Epithelial cell of esophagus (primary cell): ENCODE measurements around the gene PCDHGB6.
A peak's percentile ranks its signal among the peaks of the same experiment; 100 is the strongest.

Experiments
- DNase-seq: peaks from one replicate; pipeline ENCODE4 v3.0.0; 2010; ENCODE audit warnings: low read depth
- H3K4me3 ChIP-seq: 2 replicates; pipeline ENCODE4 v1.5.1; 2011; ENCODE audit warnings: mild to moderate bottlenecking, low read length, control low read depth
- TF ChIP-seq, protein P1 (sequence below): IDR thresholded peaks from 2 replicates; pipeline ENCODE4 v1.5.1; 2011; ENCODE audit warnings: low read depth, mild to moderate bottlenecking, low read length, control low read depth, inconsistent platforms; ENCODE audit not compliant: insufficient read depth; ENCODE audit errors: missing control alignments

Gene PCDHGB6

DNA sequence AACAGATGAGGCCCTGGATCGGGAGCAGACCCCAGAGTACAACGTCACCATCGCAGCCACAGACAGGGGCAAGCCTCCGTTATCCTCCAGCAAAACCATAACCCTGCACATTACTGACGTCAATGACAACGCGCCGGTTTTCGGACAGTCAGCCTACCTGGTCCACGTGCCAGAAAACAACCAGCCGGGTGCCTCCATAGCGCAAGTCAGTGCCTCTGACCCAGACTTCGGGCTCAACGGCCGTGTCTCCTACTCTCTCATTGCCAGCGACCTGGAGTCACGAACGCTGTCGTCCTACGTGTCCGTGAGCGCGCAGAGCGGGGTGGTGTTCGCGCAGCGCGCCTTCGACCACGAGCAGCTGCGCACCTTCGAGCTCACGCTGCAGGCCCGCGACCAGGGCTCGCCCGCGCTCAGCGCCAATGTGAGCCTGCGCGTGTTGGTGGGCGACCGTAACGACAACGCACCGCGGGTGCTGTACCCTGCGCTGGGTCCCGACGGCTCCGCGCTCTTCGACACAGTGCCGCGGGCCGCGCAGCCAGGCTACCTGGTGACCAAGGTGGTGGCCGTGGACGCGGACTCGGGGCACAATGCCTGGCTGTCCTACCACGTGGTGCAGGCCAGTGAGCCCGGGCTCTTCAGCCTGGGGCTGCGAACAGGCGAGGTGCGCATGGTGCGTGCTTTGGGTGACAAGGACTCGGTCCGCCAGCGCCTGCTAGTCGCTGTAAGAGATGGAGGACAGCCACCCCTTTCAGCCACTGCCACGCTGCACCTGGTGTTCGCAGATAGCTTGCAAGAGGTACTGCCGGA is 11.5 kb downstream of the PCDHGB6 start:
- TF ChIP-seq, protein P1, sequence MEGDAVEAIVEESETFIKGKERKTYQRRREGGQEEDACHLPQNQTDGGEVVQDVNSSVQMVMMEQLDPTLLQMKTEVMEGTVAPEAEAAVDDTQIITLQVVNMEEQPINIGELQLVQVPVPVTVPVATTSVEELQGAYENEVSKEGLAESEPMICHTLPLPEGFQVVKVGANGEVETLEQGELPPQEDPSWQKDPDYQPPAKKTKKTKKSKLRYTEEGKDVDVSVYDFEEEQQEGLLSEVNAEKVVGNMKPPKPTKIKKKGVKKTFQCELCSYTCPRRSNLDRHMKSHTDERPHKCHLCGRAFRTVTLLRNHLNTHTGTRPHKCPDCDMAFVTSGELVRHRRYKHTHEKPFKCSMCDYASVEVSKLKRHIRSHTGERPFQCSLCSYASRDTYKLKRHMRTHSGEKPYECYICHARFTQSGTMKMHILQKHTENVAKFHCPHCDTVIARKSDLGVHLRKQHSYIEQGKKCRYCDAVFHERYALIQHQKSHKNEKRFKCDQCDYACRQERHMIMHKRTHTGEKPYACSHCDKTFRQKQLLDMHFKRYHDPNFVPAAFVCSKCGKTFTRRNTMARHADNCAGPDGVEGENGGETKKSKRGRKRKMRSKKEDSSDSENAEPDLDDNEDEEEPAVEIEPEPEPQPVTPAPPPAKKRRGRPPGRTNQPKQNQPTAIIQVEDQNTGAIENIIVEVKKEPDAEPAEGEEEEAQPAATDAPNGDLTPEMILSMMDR, result no peak
- DNase-seq, result no peak
- no peak overlapping the region for H3K4me3 ChIP-seq

GRCh38 chr5:141420855-141421488 is 13.2 kb downstream of the PCDHGB6 start, which contains the start of gene PCDHGA11:
Gene PCDHGA11 (plus strand): TSS chr5:141421051. CDS start chr5:141421228, 177 bp downstream.
- DNase-seq, result peak; percentile 73
- peak within 1 kb of the TSS; percentile 45 for H3K4me3 ChIP-seq
- TF ChIP-seq, protein P1, result peak; percentile 60

DNA sequence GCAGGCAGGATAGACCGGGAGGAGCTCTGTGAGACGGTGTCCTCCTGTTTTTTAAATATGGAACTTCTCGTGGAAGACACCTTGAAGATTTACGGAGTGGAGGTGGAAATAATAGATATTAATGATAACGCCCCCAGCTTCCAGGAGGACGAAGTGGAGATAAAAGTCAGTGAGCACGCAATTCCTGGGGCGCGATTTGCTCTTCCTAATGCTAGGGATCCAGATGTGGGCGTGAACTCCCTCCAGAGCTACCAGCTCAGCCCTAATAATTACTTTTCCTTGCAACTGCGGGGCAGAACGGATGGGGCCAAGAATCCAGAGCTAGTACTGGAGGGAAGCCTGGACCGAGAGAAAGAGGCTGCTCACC is 13.7 kb downstream of the PCDHGB6 start:
- TF ChIP-seq, protein P1, result no peak
- DNase-seq, result no peak
- H3K4me3 ChIP-seq, result peak overlapping the region; percentile 45

GRCh38 chr5:141422742-141423291 is 15.0 kb downstream of the PCDHGB6 start:
- no peak overlapping the region for H3K4me3 ChIP-seq
- TF ChIP-seq, protein P1, result no peak

DNA sequence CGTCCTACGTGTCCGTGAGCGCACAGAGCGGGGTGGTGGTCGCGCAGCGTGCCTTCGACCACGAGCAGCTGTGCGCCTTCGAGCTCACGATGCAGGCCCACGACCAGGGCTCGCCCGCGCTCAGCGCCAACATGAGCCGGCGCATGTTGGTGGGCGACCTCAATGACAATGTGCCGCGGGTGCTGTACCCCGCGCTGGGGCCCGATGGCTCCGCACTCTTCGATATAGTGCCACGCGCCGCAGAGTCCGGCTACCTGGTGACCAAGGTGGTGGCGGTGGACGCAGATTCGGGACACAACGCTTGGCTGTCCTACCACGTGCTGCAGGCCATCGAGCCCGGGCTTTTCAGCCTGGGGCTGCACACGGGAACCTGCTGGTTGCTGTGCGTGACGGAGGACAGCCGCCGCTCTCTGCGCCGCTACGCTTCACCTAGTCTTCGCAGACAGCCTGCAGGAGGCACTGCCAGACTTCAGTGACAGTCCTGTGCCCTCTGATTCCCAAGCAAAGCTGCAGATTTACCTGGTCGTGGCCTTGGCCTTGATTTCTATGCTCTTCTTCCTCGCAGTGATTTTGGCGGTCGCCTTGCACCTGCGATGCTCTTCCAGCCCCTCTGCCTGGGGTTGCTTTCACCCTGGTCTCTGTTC is 20.1 kb downstream of the PCDHGB6 start:
- no peak overlapping the region for H3K4me3 ChIP-seq
- TF ChIP-seq, protein P1, result no peak
- DNase-seq, result no peak

More at GRCh38 chr5:141422742-141423291, 15.0 kb downstream of the PCDHGB6 start:
- no peak for DNase-seq

- H3K4me3 ChIP-seq, result peak within 1 kb of the TSS; percentile 37
- TF ChIP-seq, protein P1, result peak; percentile 65
- DNase-seq, result peak; percentile 77
Measured at GRCh38 chr5:141430332-141431113, 22.7 kb downstream of the PCDHGB6 start, which contains the start of gene PCDHGA12. Gene PCDHGA12 (plus strand): TSS chr5:141430507. CDS start chr5:141430760, 253 bp downstream.
